ENCODE measurements around the gene SUPV3L1. TPM values are rescaled to one million over a fixed set of nuclear protein-coding genes. Genes with fewer than 3 reads are reported as not detected.

The SUPV3L1 gene
- total RNA-seq, 5 donors from 2014 or later (not counting 1 experiment from before 2014, with no cell fraction given), result 34.1 to 50.7 (median 36.1) TPM

DNA sequence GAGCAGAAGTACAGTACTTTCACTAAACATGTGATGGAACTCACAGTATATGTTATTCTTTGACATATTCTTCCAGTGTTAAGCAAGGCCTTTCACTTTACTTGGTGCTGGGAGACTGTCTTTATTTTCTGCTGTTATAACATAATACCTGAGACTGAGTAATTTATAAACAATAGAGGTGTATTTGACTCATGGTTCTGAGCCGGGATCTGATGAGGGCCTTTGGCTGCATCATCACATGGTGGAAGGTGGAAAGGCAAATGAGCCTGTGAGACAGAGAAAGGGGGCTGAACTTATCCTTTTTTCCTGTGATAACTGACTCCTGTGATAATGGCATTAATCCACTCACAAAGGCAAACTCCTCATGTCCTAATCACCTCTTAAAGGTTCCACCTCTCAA is 1.4 kb downstream of the SUPV3L1 start:
- DNase-seq (no peak), ATAC-seq (replicated peaks in 1 of 4) (no peak)
- Mint-ChIP-seq H3K27me3 (no peaks in the 10 kb centered on the region), H3K4me3 (peak overlapping the region; percentile 88 to 96 (median 96)), H3K9me3 (no peaks in the 10 kb centered on the region), H3K27ac (peak overlapping the region in 1 of 2 donors; percentile 28), H3K4me1 (peaks cover 50 to 66% (median 55%) of the 10 kb centered on the region in 3 donors), H3K36me3 (peaks cover 9% of the 10 kb centered on the region)
- no peaks in the 10 kb centered on the region for H3K9me3 ChIP-seq
- H3K27ac ChIP-seq (ENCODE audit: low read length), result peak overlapping the region; percentile 93
- CTCF ChIA-PET, result no interaction called here
- H3K4me1 ChIP-seq (ENCODE audit: control insufficient read depth in 1 of 2, extremely low read depth in 1 of 2, insufficient read depth in 2 of 2, low read length in 2 of 2), result peaks cover 12 to 27% of the 10 kb centered on the region in 2 experiments
- POLR2A ChIA-PET, result interaction anchor here (0.6 to 0.7 kb wide), 2 partner anchors 23 to 279 kb away, joined by 3 to 4 read pairs; no protein-coding TSS in a partner anchor
- no peak overlapping the region for H3K4me3 ChIP-seq (ENCODE audit: control insufficient read depth in 1 of 2, extremely low read depth in 1 of 2, low read length in 1 of 2)
- WGBS (ENCODE audit: insufficient coverage), result no CpG with 5 or more reads among the region's 1 CpG
- no peaks in the 10 kb centered on the region for H3K27me3 ChIP-seq (replicated peaks in 1 of 2; ENCODE audit: control insufficient read depth in 2 of 2, extremely low read depth in 1 of 2, insufficient read depth in 2 of 2, low read length in 1 of 2)
- H3K36me3 ChIP-seq (ENCODE audit: control insufficient read depth in 2 of 2, extremely low read depth in 1 of 2, insufficient read depth in 1 of 2, low read length in 1 of 2), result peaks cover 9 to 20% of the 10 kb centered on the region in 2 donors

DNA sequence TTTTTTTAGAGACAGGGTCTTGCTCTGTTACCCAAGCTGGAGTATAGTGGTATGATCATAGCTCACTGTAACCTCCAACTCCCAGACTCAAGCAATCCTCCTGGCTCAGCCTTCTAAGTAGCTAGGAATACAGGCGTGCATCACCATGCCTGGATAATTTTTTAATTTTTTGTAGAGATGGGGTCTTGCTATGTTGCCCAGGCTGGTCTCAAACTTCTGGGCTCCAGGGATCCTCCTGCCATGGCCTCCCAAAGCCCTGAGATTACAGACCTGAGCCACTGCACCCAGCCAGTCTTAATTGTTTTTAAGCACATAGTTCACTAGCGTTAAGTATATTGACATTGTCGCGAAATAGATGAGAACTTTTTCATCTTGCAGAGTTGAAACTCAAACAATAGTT is 2.0 kb downstream of the SUPV3L1 start:
- no peaks in the 10 kb centered on the region for H3K9me3 ChIP-seq
- H3K27ac ChIP-seq (ENCODE audit: low read length), result no peak overlapping the region
- DNase-seq (no peak), ATAC-seq (replicated peaks in 1 of 4) (no peak)
- CTCF ChIA-PET, result interaction anchor here in 1 of 2 donors (0.6 to 1.1 kb wide), 3 partner anchors 38 to 226 kb away, joined by 3 to 4 read pairs (median 3); partner anchors contain the start of gene HKDC1
- H3K9me3 Mint-ChIP-seq, result no peaks in the 10 kb centered on the region
- peaks cover 50 to 66% (median 55%) of the 10 kb centered on the region in 3 donors for H3K4me1 Mint-ChIP-seq
- no CpG with 5 or more reads among the region's 4 CpGs for WGBS (ENCODE audit: insufficient coverage)
- H3K27ac Mint-ChIP-seq, result no peak overlapping the region
- POLR2A ChIA-PET, result interaction anchor here (0.6 to 0.7 kb wide), 2 partner anchors 22 to 280 kb away, joined by 3 to 4 read pairs; no protein-coding TSS in a partner anchor
- no peaks in the 10 kb centered on the region for H3K27me3 Mint-ChIP-seq
- H3K4me1 ChIP-seq (ENCODE audit: control insufficient read depth in 1 of 2, extremely low read depth in 1 of 2, insufficient read depth in 2 of 2, low read length in 2 of 2), result peaks cover 12 to 27% of the 10 kb centered on the region in 2 experiments
- no peak overlapping the region for H3K4me3 ChIP-seq (ENCODE audit: control insufficient read depth in 1 of 2, extremely low read depth in 1 of 2, low read length in 1 of 2)
- H3K27me3 ChIP-seq (replicated peaks in 1 of 2; ENCODE audit: control insufficient read depth in 2 of 2, extremely low read depth in 1 of 2, insufficient read depth in 2 of 2, low read length in 1 of 2), result no peaks in the 10 kb centered on the region
- no peak overlapping the region for H3K4me3 Mint-ChIP-seq
- peaks cover 11% of the 10 kb centered on the region for H3K36me3 Mint-ChIP-seq
- H3K36me3 ChIP-seq (ENCODE audit: control insufficient read depth in 2 of 2, extremely low read depth in 1 of 2, insufficient read depth in 1 of 2, low read length in 1 of 2), result peaks cover 9 to 26% of the 10 kb centered on the region in 2 donors

DNA sequence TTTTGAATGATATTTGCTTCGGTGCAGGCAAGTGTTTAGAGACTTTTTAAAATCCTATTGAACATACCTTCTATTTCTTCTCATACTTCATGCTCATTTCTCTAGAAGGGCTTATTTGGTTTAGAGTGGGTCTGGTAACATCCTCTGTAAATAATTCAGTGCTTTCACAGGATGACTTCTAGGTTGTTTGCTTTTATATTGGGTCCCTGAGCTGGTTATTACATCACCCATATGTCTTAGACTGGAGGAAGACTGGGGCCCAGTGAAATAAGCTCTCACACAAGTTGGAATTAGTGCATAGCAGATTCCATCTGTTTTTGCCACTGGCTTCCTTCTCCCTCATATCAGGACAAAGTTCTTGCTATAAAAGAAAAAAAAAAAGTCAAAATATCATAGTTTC is 6.5 kb downstream of the SUPV3L1 start:
- H3K4me1 ChIP-seq (ENCODE audit: control insufficient read depth in 1 of 2, extremely low read depth in 1 of 2, insufficient read depth in 2 of 2, low read length in 2 of 2), result peaks cover 4 to 8% of the 10 kb centered on the region in 2 experiments
- no peak for ATAC-seq (replicated peaks in 1 of 4)
- no peaks in the 10 kb centered on the region for H3K27me3 Mint-ChIP-seq
- peaks cover 29% of the 10 kb centered on the region for H3K36me3 Mint-ChIP-seq
- no peaks in the 10 kb centered on the region for H3K9me3 ChIP-seq
- no CpG with 5 or more reads among the region's 1 CpG for WGBS (ENCODE audit: insufficient coverage)
- H3K4me1 Mint-ChIP-seq, result peaks cover 28 to 37% (median 30%) of the 10 kb centered on the region in 3 donors
- ChIA-PET CTCF (interaction anchor here in 1 of 2 donors (0.5 to 0.6 kb wide), 2 partner anchors 22 to 1272 kb away, joined by 3 to 7 read pairs; no protein-coding TSS in a partner anchor), POLR2A (interaction anchor here in 1 of 2 donors (0.5 to 0.8 kb wide), 2 partner anchors 10 to 167 kb away, joined by 3 to 8 read pairs; no protein-coding TSS in a partner anchor)
- no peak overlapping the region for H3K4me3 Mint-ChIP-seq
- no peak overlapping the region for H3K27ac ChIP-seq (ENCODE audit: low read length)
- DNase-seq, result no peak
- H3K36me3 ChIP-seq (ENCODE audit: control insufficient read depth in 2 of 2, extremely low read depth in 1 of 2, insufficient read depth in 1 of 2, low read length in 1 of 2), result peaks cover 12 to 59% of the 10 kb centered on the region in 2 donors
- H3K27me3 ChIP-seq (replicated peaks in 1 of 2; ENCODE audit: control insufficient read depth in 2 of 2, extremely low read depth in 1 of 2, insufficient read depth in 2 of 2, low read length in 1 of 2), result no peaks in the 10 kb centered on the region
- H3K9me3 Mint-ChIP-seq, result no peaks in the 10 kb centered on the region
- no peak overlapping the region for H3K27ac Mint-ChIP-seq
- no peak overlapping the region for H3K4me3 ChIP-seq (ENCODE audit: control insufficient read depth in 1 of 2, extremely low read depth in 1 of 2, low read length in 1 of 2)

DNA sequence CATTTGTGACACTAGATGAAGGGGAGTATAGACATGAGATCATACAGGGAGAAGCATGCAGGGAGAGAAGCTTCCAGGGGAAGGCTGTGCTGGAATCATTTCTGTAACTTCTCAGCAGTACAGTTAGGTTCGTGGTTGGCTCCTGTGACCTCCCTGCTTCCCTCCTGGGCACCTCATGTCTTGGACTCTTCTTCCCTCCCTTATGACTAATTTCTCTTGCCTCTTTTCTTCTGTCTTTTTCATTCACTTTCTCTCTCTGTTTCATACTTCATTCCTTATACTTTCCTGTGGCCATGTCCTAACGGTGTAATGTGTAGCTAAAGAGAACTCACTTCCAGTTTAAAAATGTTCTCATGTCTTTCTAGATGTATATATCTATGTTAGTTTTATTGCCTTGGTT is 21.0 kb downstream of the SUPV3L1 start:
- peaks cover 40% of the 10 kb centered on the region for H3K36me3 Mint-ChIP-seq
- H3K9me3 Mint-ChIP-seq, result no peaks in the 10 kb centered on the region
- peak overlapping the region; percentile 32 for H3K27ac ChIP-seq (ENCODE audit: low read length)
- H3K4me1 ChIP-seq (ENCODE audit: control insufficient read depth in 1 of 2, extremely low read depth in 1 of 2, insufficient read depth in 2 of 2, low read length in 2 of 2), result peaks cover 0 to 28% of the 10 kb centered on the region in 2 experiments
- ATAC-seq (replicated peaks in 1 of 4) (no peak), DNase-seq (no peak)
- H3K27me3 Mint-ChIP-seq, result no peaks in the 10 kb centered on the region
- H3K4me1 Mint-ChIP-seq, result peaks cover 0 to 18% (median 6%) of the 10 kb centered on the region in 3 donors
- H3K27ac Mint-ChIP-seq, result peak overlapping the region; percentile 74 to 76
- H3K9me3 ChIP-seq, result no peaks in the 10 kb centered on the region
- ChIA-PET CTCF (interaction anchor here in 1 of 2 donors (0.7 kb wide), 1 partner anchor 22 kb away, joined by 5 read pairs; no protein-coding TSS in a partner anchor), POLR2A (no interaction called here)
- H3K36me3 ChIP-seq (ENCODE audit: control insufficient read depth in 2 of 2, extremely low read depth in 1 of 2, insufficient read depth in 1 of 2, low read length in 1 of 2), result peaks cover 0 to 54% of the 10 kb centered on the region in 2 donors
- H3K4me3 Mint-ChIP-seq, result no peak overlapping the region
- no peak overlapping the region for H3K4me3 ChIP-seq (ENCODE audit: control insufficient read depth in 1 of 2, extremely low read depth in 1 of 2, low read length in 1 of 2)
- H3K27me3 ChIP-seq (replicated peaks in 1 of 2; ENCODE audit: control insufficient read depth in 2 of 2, extremely low read depth in 1 of 2, insufficient read depth in 2 of 2, low read length in 1 of 2), result no peaks in the 10 kb centered on the region
- WGBS (ENCODE audit: insufficient coverage), result no CpG with 5 or more reads among the region's 2 CpGs

DNA sequence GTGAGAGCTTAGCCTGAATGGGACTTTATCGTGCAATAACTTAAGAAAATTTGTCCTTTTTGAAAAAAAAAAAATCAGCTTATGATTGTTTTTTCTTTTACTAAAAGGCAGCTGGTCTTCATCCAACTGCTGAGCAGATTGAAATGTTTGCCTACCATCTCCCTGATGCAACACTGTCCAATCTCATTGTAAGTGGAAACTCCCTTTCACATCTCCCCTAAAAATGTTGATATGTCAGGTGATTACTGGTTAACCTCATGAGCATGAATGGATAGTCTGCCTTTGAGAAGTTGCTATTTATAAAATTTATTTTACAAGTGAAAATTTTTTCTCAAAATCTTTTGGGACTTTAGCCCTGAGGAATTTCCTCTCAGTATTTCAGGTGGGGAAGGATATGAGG is 22.3 kb downstream of the SUPV3L1 start:
- peak overlapping the region; percentile 51 for H3K27ac ChIP-seq (ENCODE audit: low read length)
- CTCF ChIA-PET, result interaction anchor here in 1 of 2 donors (0.7 to 1.0 kb wide), 3 partner anchors 14 to 26 kb away, joined by 3 to 5 read pairs (median 4); partner anchors contain the start of gene SUPV3L1
- POLR2A ChIA-PET, result interaction anchor here in 1 of 2 donors (0.7 to 1.5 kb wide), 2 partner anchors 9 to 10 kb away, joined by 3 to 4 read pairs; no protein-coding TSS in a partner anchor
- Mint-ChIP-seq H3K4me3 (no peak overlapping the region), H3K36me3 (peaks cover 43% of the 10 kb centered on the region), H3K9me3 (no peaks in the 10 kb centered on the region), H3K27me3 (no peaks in the 10 kb centered on the region), H3K27ac (peak overlapping the region; percentile 3 to 71), H3K4me1 (peaks cover 0 to 23% (median 9%) of the 10 kb centered on the region in 3 donors)
- no peaks in the 10 kb centered on the region for H3K27me3 ChIP-seq (replicated peaks in 1 of 2; ENCODE audit: control insufficient read depth in 2 of 2, extremely low read depth in 1 of 2, insufficient read depth in 2 of 2, low read length in 1 of 2)
- no peak overlapping the region for H3K4me3 ChIP-seq (ENCODE audit: control insufficient read depth in 1 of 2, extremely low read depth in 1 of 2, low read length in 1 of 2)
- H3K4me1 ChIP-seq (ENCODE audit: control insufficient read depth in 1 of 2, extremely low read depth in 1 of 2, insufficient read depth in 2 of 2, low read length in 2 of 2), result peaks cover 0 to 32% of the 10 kb centered on the region in 2 experiments
- WGBS (ENCODE audit: insufficient coverage), result no CpG with 5 or more reads among the region's 1 CpG
- ATAC-seq (replicated peaks in 1 of 4), result peak in 1 of 4 experiments; percentile 74
- H3K36me3 ChIP-seq (ENCODE audit: control insufficient read depth in 2 of 2, extremely low read depth in 1 of 2, insufficient read depth in 1 of 2, low read length in 1 of 2), result peaks cover 0 to 56% of the 10 kb centered on the region in 2 donors
- DNase-seq, result peak in 2 of 35 experiments; percentile 8 to 63
- H3K9me3 ChIP-seq, result no peaks in the 10 kb centered on the region

DNA sequence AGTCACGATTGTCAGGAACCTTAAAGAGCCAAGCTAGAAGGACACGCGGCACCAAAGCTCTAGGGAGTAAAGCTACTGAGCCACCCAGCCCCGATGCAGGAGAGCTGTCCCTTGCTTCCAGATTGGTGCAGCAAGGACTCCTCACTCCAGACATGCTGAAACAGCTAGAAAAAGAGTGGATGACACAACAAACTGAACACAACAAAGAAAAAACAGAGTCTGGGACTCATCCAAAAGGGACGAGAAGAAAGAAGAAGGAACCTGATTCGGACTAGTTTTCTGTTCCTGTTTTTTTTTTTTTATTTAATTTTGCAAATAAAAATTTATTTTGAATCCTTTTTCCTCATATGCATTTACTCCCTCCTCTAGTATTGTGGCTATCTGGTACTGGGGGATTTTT is 28.7 kb downstream of the SUPV3L1 start:
- no peak overlapping the region for H3K4me3 ChIP-seq (ENCODE audit: control insufficient read depth in 1 of 2, extremely low read depth in 1 of 2, low read length in 1 of 2)
- peaks cover 31% of the 10 kb centered on the region for H3K36me3 Mint-ChIP-seq

More for the DNA sequence above, 28.7 kb downstream of the SUPV3L1 start:
- peaks cover 0 to 21% of the 10 kb centered on the region in 2 experiments for H3K4me1 ChIP-seq (ENCODE audit: control insufficient read depth in 1 of 2, extremely low read depth in 1 of 2, insufficient read depth in 2 of 2, low read length in 2 of 2)
- H3K36me3 ChIP-seq (ENCODE audit: control insufficient read depth in 2 of 2, extremely low read depth in 1 of 2, insufficient read depth in 1 of 2, low read length in 1 of 2), result peaks cover 0 to 39% of the 10 kb centered on the region in 2 donors
- Mint-ChIP-seq H3K4me3 (no peak overlapping the region), H3K9me3 (no peaks in the 10 kb centered on the region), H3K27ac (no peak overlapping the region), H3K27me3 (no peaks in the 10 kb centered on the region), H3K4me1 (peaks cover 0 to 14% (median 6%) of the 10 kb centered on the region in 3 donors)
- ChIA-PET POLR2A (no interaction called here), CTCF (interaction anchor here in 1 of 2 donors (0.6 to 0.7 kb wide), 2 partner anchors 22 to 271 kb away, joined by 3 read pairs; no protein-coding TSS in a partner anchor)
- DNase-seq (no peak), ATAC-seq (replicated peaks in 1 of 4) (no peak)
- no peaks in the 10 kb centered on the region for H3K9me3 ChIP-seq
- WGBS (ENCODE audit: insufficient coverage), result 100% methylated on average over 4 of the region's 6 CpGs
- H3K27ac ChIP-seq (ENCODE audit: low read length), result no peak overlapping the region
- H3K27me3 ChIP-seq (replicated peaks in 1 of 2; ENCODE audit: control insufficient read depth in 2 of 2, extremely low read depth in 1 of 2, insufficient read depth in 2 of 2, low read length in 1 of 2), result no peaks in the 10 kb centered on the region

All from T-cell (primary cell).